H1 (cell line): ENCODE data around the gene TRIM44. TPM values are rescaled to one million over a fixed set of nuclear protein-coding genes. Genes with fewer than 3 reads are reported as not detected.

ENCODE experiments used
- CTCF ChIA-PET: fragments of 300-600 bp; sonication (Branson Sonifier 250); formaldehyde crosslinking; loops from one replicate; lab custom pipeline; 2021; ENCODE audit not compliant: partially characterized antibody; lab: Charles Lee
- POLR2A ChIA-PET: fragments of 300-600 bp; sonication (Branson Sonifier 250); formaldehyde crosslinking; loops from one replicate; lab custom pipeline; 2021; ENCODE audit warnings: inconsistent platforms; ENCODE audit not compliant: partially characterized antibody; lab: Charles Lee
- DNase-seq, 2 experiments: peaks; one replicate each; pipeline versions ENCODE4 v3.0.0 to v3.0.0-alpha.2; 2010 to 2022; ENCODE audit warnings: low spot score in 2 of 2, low read depth in 1 of 2, mixed read lengths in 1 of 2
- FAIRE-seq: peaks from 2 replicates; lab custom pipeline; 2011; peaks lifted over from hg19 to GRCh38; lab: Jason Lieb, UNC
- H2AFZ ChIP-seq: 2 replicates; pipeline ENCODE4 v1.8.1; 2012; ENCODE audit warnings: low read length, inconsistent platforms
- H2AK5ac ChIP-seq: 2 replicates; pipeline ENCODE4 v1.6.1; 2013; ENCODE audit warnings: low read depth, low read length
- H2BK120ac ChIP-seq: replicated peaks from 2 replicates; pipeline ENCODE3; 2013; ENCODE audit warnings: low read depth, low read length, inconsistent platforms
- H2BK12ac ChIP-seq: 2 replicates; pipeline ENCODE4 v1.6.1; 2013; ENCODE audit warnings: low read depth, low read length
- H2BK15ac ChIP-seq: 2 replicates; pipeline ENCODE4 v1.6.1; 2013; ENCODE audit warnings: low read length
- H2BK20ac ChIP-seq: 2 replicates; pipeline ENCODE4 v1.6.1; 2013; ENCODE audit warnings: low read length
- H2BK5ac ChIP-seq: 2 replicates; pipeline ENCODE4 v1.6.1; 2013; ENCODE audit warnings: low read depth, low read length
- H3K14ac ChIP-seq: 2 replicates; pipeline ENCODE4 v1.6.1; 2013; ENCODE audit warnings: inconsistent platforms; ENCODE audit not compliant: insufficient read length
- H3K18ac ChIP-seq: 2 replicates; pipeline ENCODE4 v1.6.1; 2013; ENCODE audit warnings: low read length; ENCODE audit errors: extremely low read depth
- H3K23ac ChIP-seq: 2 replicates; pipeline ENCODE4 v1.6.1; 2013; ENCODE audit warnings: inconsistent platforms; ENCODE audit not compliant: insufficient read length
- H3K23me2 ChIP-seq: 2 replicates; pipeline ENCODE4 v1.6.1; 2013; ENCODE audit warnings: low read depth, low read length
- H3K27ac ChIP-seq: 2 replicates; pipeline ENCODE4 v1.6.1; 2011; ENCODE audit warnings: low read depth, low read length, inconsistent platforms
- H3K27me3 ChIP-seq, 4 experiments: replicated peaks in 1 of 4; 1 replicate in 1 of 4; 2 replicates in 3 of 4; pipeline versions ENCODE4 v1.6.1 to v1.8.1; 2011 to 2013; ENCODE audit warnings: low read length in 3 of 4, mild to moderate bottlenecking in 3 of 4, inconsistent platforms in 2 of 4, mixed read lengths in 2 of 4, moderate library complexity in 1 of 4; ENCODE audit not compliant: control insufficient read depth in 3 of 4, insufficient read depth in 3 of 4; ENCODE audit errors: extremely low read depth in 1 of 4
- H3K36me3 ChIP-seq, 4 experiments: 2 replicates each; pipeline versions ENCODE4 v1.6.1 to v1.8.1; 2011 to 2013; ENCODE audit warnings: mild to moderate bottlenecking in 4 of 4, low read length in 3 of 4, moderate library complexity in 2 of 4, control low read depth in 1 of 4, inconsistent platforms in 1 of 4; ENCODE audit not compliant: insufficient read depth in 4 of 4, control insufficient read depth in 2 of 4
- H3K4ac ChIP-seq: replicated peaks from 2 replicates; pipeline ENCODE3; 2013; ENCODE audit warnings: low read length, low read depth, mixed read lengths, inconsistent platforms; ENCODE audit not compliant: insufficient read length
- H3K4me1 ChIP-seq, 4 experiments: replicated peaks in 1 of 4; 1 replicate in 1 of 4; 2 replicates in 3 of 4; pipeline versions ENCODE4 v1.6.1 to v1.8.1; 2011 to 2013; ENCODE audit warnings: low read length in 3 of 4, inconsistent platforms in 2 of 4, mixed read lengths in 1 of 4; ENCODE audit not compliant: insufficient read depth in 4 of 4, control insufficient read depth in 3 of 4
- H3K4me2 ChIP-seq, 2 experiments: 2 replicates each; pipeline versions ENCODE4 v1.6.1 to v1.8.1; 2011 to 2013; ENCODE audit warnings: low read depth in 2 of 2, low read length in 2 of 2, control low read depth in 1 of 2, inconsistent platforms in 1 of 2, mild to moderate bottlenecking in 1 of 2; ENCODE audit not compliant: insufficient read depth in 1 of 2
- H3K4me3 ChIP-seq, 4 experiments: fragments of 200-600, 300-600 bp in 1 of 4; sonication (generic), shearing (Covaris generic), sonication (Bioruptor Twin) in 1 of 4; 2 replicates each; pipeline versions ENCODE4 v1.5.1 to v1.8.1; 2011 to 2016; ENCODE audit warnings: low read length in 4 of 4, low read depth in 3 of 4, control low read depth in 2 of 4, inconsistent platforms in 2 of 4, mild to moderate bottlenecking in 2 of 4, mixed read lengths in 1 of 4, moderate library complexity in 1 of 4; ENCODE audit not compliant: insufficient read depth in 2 of 4; ENCODE audit errors: extremely low read depth in 1 of 4
- H3K56ac ChIP-seq: replicated peaks from 2 replicates; pipeline ENCODE3; 2013; ENCODE audit warnings: low read depth, mild to moderate bottlenecking, mixed read lengths, low read length, inconsistent platforms; ENCODE audit not compliant: insufficient read length
- H3K79me1 ChIP-seq: 2 replicates; pipeline ENCODE4 v1.6.1; 2013; ENCODE audit warnings: low read depth, low read length, control low read depth
- H3K79me2 ChIP-seq, 2 experiments: 2 replicates each; pipeline versions ENCODE4 v1.6.1 to v1.8.1; 2012 to 2013; ENCODE audit warnings: low read length in 2 of 2, mild to moderate bottlenecking in 2 of 2, inconsistent platforms in 1 of 2; ENCODE audit not compliant: insufficient read depth in 2 of 2, control insufficient read depth in 1 of 2
- H3K9ac ChIP-seq, 4 experiments: replicated peaks in 1 of 4; 1 replicate in 1 of 4; 2 replicates in 3 of 4; pipeline versions ENCODE4 v1.6.1 to v1.8.1; 2011 to 2013; ENCODE audit warnings: low read depth in 3 of 4, low read length in 3 of 4, control low read depth in 2 of 4, mild to moderate bottlenecking in 2 of 4, moderate library complexity in 2 of 4, inconsistent platforms in 1 of 4; ENCODE audit errors: extremely low read depth in 1 of 4
- H3K9me3 ChIP-seq, 2 experiments: 2 replicates each; pipeline versions ENCODE4 v1.6.1 to v1.8.1; 2012 to 2013; ENCODE audit warnings: mild to moderate bottlenecking in 2 of 2, moderate library complexity in 2 of 2, control low read depth in 1 of 2, inconsistent platforms in 1 of 2, low read depth in 1 of 2, low read length in 1 of 2, mixed read lengths in 1 of 2; ENCODE audit not compliant: insufficient read depth in 2 of 2
- H4K20me1 ChIP-seq, 2 experiments: replicated peaks in 1 of 2; 2 replicates each; pipeline versions ENCODE3 to v1.8.1; 2011 to 2013; ENCODE audit warnings: inconsistent platforms in 2 of 2, low read length in 2 of 2, mild to moderate bottlenecking in 1 of 2; ENCODE audit not compliant: insufficient read depth in 2 of 2, control insufficient read depth in 1 of 2
- H4K5ac ChIP-seq: 2 replicates; pipeline ENCODE4 v1.6.1; 2013; ENCODE audit warnings: low read length, low read depth, mixed read lengths, inconsistent platforms; ENCODE audit not compliant: insufficient read length
- H4K8ac ChIP-seq: 2 replicates; pipeline ENCODE4 v1.8.0; 2013; ENCODE audit warnings: mild to moderate bottlenecking, moderate library complexity, low read length, inconsistent platforms; ENCODE audit not compliant: insufficient read depth; ENCODE audit errors: extremely low read depth
- H4K91ac ChIP-seq: replicated peaks from 2 replicates; pipeline ENCODE3; 2013; ENCODE audit warnings: low read length, mixed read lengths, inconsistent platforms; ENCODE audit not compliant: insufficient read length
- HDAC6 ChIP-seq: IDR thresholded peaks from one replicate; pipeline ENCODE4 v1.7.1; 2012; ENCODE audit warnings: low read depth, mild to moderate bottlenecking, inconsistent platforms, low read length, moderate library complexity
- JUN ChIP-seq: IDR thresholded peaks from 2 replicates; pipeline ENCODE4 v1.6.1; 2011; ENCODE audit warnings: low read depth, mild to moderate bottlenecking, improper control_type of control experiment, low read length
- KDM4A ChIP-seq: IDR thresholded peaks from one replicate; pipeline ENCODE4 v1.7.1; 2012; ENCODE audit warnings: low read depth, mild to moderate bottlenecking, moderate library complexity, low read length, inconsistent platforms; ENCODE audit not compliant: severe bottlenecking
- MAFK ChIP-seq: IDR thresholded peaks from 2 replicates; pipeline ENCODE4 v1.6.1; 2012; ENCODE audit warnings: low read depth, mild to moderate bottlenecking, improper control_type of control experiment, low read length
- POLR2A ChIP-seq, 2 experiments: IDR thresholded peaks; 1 replicate in 1 of 2; 2 replicates in 1 of 2; pipeline ENCODE4 v1.6.1; 2011; ENCODE audit warnings: low read depth in 2 of 2, low read length in 2 of 2, mild to moderate bottlenecking in 2 of 2; ENCODE audit errors: control extremely low read depth in 1 of 2
- SP1 ChIP-seq: IDR thresholded peaks from 2 replicates; pipeline ENCODE4 v1.6.1; 2011; ENCODE audit warnings: low read depth, low read length
- YY1 ChIP-seq: IDR thresholded peaks from 2 replicates; pipeline ENCODE4 v1.6.1; 2011; ENCODE audit warnings: low read depth, mild to moderate bottlenecking, low read length
- WGBS, 2 experiments: shearing (Covaris generic) in 1 of 2; methylation state at CpG; one replicate each; pipeline versions ENCODE4 v1.1.6 to v1.1.7; 2013 to 2015; ENCODE audit warnings: low lambda C conversion rate in 2 of 2, mixed read lengths in 2 of 2, inconsistent platforms in 1 of 2, low coverage in 1 of 2, missing lambda C conversion rate in 1 of 2; ENCODE audit not compliant: insufficient replicate concordance in 2 of 2, insufficient coverage in 1 of 2, insufficient read length in 1 of 2; ENCODE audit errors: extremely low coverage in 1 of 2, missing lambda C conversion rate in 1 of 2; 5-methylcytosine and 5-hydroxymethylcytosine counted together
- polyA plus RNA-seq, 7 experiments: library from polyadenylated mRNA; depleted of rRNA in 3 of 7; stranded (reverse) in 5 of 7; unstranded in 2 of 7; fragments of >200 nt in 5 of 7; fragments of 200-250 nt in 2 of 7; gene quantifications; 1 replicate in 5 of 7; 2 replicates in 1 of 7; 4 replicates in 1 of 7; pipeline versions ENCODE4 v1.2.1 to v1.2.3, GENCODE V29; 2011 to 2013; ENCODE audit warnings: missing spikeins in 2 of 7, mixed read lengths in 2 of 7
- total RNA-seq: library from RNA; stranded (reverse); fragmentation: NEBNext Ultra II Directional; extraction: Animal tissue kit (Norgen Biotek cat#: 25700); gene quantifications from 2 replicates; pipeline ENCODE4 v1.2.1, GENCODE V29; 2021

Gene TRIM44
- total and polyA plus RNA-seq, 2 of the 8 experiments (the other 6 are each of a cell fraction or from before 2014, with no cell fraction given), result 13.9 to 34.4 TPM

- FAIRE-seq (no peak), DNase-seq (no peak)
- Histone ChIP-seq H4K8ac (no peak overlapping the region), H2BK5ac (no peak overlapping the region), H3K4me2 (no peak overlapping the region), H3K18ac (no peak overlapping the region), H2AK5ac (no peak overlapping the region), H4K5ac (no peak overlapping the region), H3K27ac (no peak overlapping the region), H3K23ac (no peak overlapping the region), H3K56ac (no peak overlapping the region), H3K27me3 (no peaks in the 10 kb centered on the region), H4K20me1 (no peaks in the 10 kb centered on the region), H3K36me3 (no peaks in the 10 kb centered on the region), H2BK120ac (no peak overlapping the region), H3K9me3 (no peaks in the 10 kb centered on the region), H3K4me3 (no peak overlapping the region), H3K79me2 (no peaks in the 10 kb centered on the region), H2AFZ (no peak overlapping the region), H3K9ac (no peak overlapping the region), H3K79me1 (no peaks in the 10 kb centered on the region), H2BK12ac (no peak overlapping the region), H4K91ac (no peak overlapping the region), H3K4ac (no peak overlapping the region), H3K14ac (no peak overlapping the region), H2BK20ac (no peak overlapping the region), H2BK15ac (no peak overlapping the region), H3K4me1 (no peaks in the 10 kb centered on the region), H3K23me2 (no peaks in the 10 kb centered on the region; the same call in 1 of the 2 replicates)
- CTCF ChIA-PET, result interaction anchor here (0.6 to 1.3 kb wide), 3 partner anchors 34 to 55 kb away, joined by 3 to 5 read pairs (median 3); no protein-coding TSS in a partner anchor
- WGBS, 2 experiments, result 85% methylated on average over 4 of the region's 4 CpGs; no CpG with 5 or more reads in 1 of the 2 experiments
- POLR2A ChIA-PET, result no interaction called here
- TF ChIP-seq YY1 (no peak), KDM4A (no peak), MAFK (no peak), POLR2A (IDR thresholded peaks at IDR 0.05; ENCODE audit: control extremely low read depth in 1 of 2, low read depth in 2 of 2, low read length in 2 of 2) (no peak), JUN (no peak), HDAC6 (no peak), SP1 (no peak)
Measured at GRCh38 chr11:35766651-35767050, 104.1 kb downstream of the TRIM44 start.
